Thoracic aorta (tissue), 2 donors: ENCODE measurements around the gene C15orf61. TPM values are rescaled to one million over a fixed set of nuclear protein-coding genes. Genes with fewer than 3 reads are reported as not detected.

ENCODE experiments used
- ATAC-seq: fragments of 150-250 bp; one replicate; pipeline ENCODE4 v1.8.0; 2017; ENCODE audit warnings: low read depth; ENCODE audit not compliant: insufficient number of reproducible peaks, low FRiP score
- DNase-seq: peaks from one replicate; pipeline ENCODE4 v3.0.0-alpha.2; 2020; ENCODE audit warnings: low spot score
- H3K27ac ChIP-seq, 2 donors: fragments of 200-600 bp; sonication (generic); 1 replicate in 1 of 2; 2 replicates in 1 of 2; pipeline ENCODE4 v1.5.1; 2016; ENCODE audit warnings: mild to moderate bottlenecking in 2 of 2, moderate library complexity in 2 of 2
- H3K27me3 ChIP-seq: fragments of 200-600 bp; sonication (generic); replicated peaks from 2 replicates; pipeline ENCODE4 v1.6.0; 2016; ENCODE audit warnings: mild to moderate bottlenecking; ENCODE audit not compliant: insufficient read depth
- H3K36me3 ChIP-seq: fragments of 200-600 bp; sonication (generic); one replicate; pipeline ENCODE4 v1.5.1; 2016
- H3K4me1 ChIP-seq, 2 donors: fragments of 200-600 bp; sonication (generic); 1 replicate in 1 of 2; 2 replicates in 1 of 2; pipeline versions ENCODE4 v1.5.1 to v1.6.0; 2016; ENCODE audit warnings: low read depth in 2 of 2, mild to moderate bottlenecking in 1 of 2; ENCODE audit not compliant: control insufficient read depth in 1 of 2
- H3K4me3 ChIP-seq: fragments of 200-600 bp; sonication (generic); 2 replicates; pipeline ENCODE4 v1.5.1; 2016; ENCODE audit warnings: mild to moderate bottlenecking
- H3K9me3 ChIP-seq: fragments of 200-600 bp; sonication (generic); 2 replicates; pipeline ENCODE4 v1.5.1; 2016
- CTCF ChIP-seq: fragments of 200-600 bp; sonication (generic); IDR thresholded peaks from one replicate; pipeline ENCODE4 v1.5.1; 2019; ENCODE audit warnings: antibody characterized with exemption
- total RNA-seq, 2 donors: library from RNA; depleted of rRNA; stranded (reverse); fragments of >200 nt; gene quantifications; one replicate each; pipeline versions ENCODE4 v1.1.0 to v1.2.3, GENCODE V29; 2016

C15orf61 gene
- total RNA-seq, 2 donors from 2014 or later, result 1.6 to 4.5 TPM

- TF ChIP-seq CTCF, result no peak
- peaks cover 4% of the 10 kb centered on the region for H3K36me3 ChIP-seq
- H3K4me3 ChIP-seq, result no peak overlapping the region
- peaks cover 8 to 22% of the 10 kb centered on the region in 2 donors for H3K4me1 ChIP-seq
- H3K27ac ChIP-seq, result no peak overlapping the region
- no peaks in the 10 kb centered on the region for H3K9me3 ChIP-seq
- no peaks in the 10 kb centered on the region for H3K27me3 ChIP-seq
- ATAC-seq (no peak), DNase-seq (no peak)
Observed at GRCh38 chr15:67547836-67548235, 26.9 kb downstream of the C15orf61 start.

GRCh38 chr15:67548236-67548852, 27.4 kb downstream of the C15orf61 start:
- Histone ChIP-seq H3K27me3 (no peaks in the 10 kb centered on the region), H3K9me3 (no peaks in the 10 kb centered on the region), H3K4me1 (peaks cover 8 to 19% of the 10 kb centered on the region in 2 donors), H3K36me3 (peaks cover 4% of the 10 kb centered on the region), H3K27ac (no peak overlapping the region), H3K4me3 (no peak overlapping the region)
- TF ChIP-seq CTCF, result no peak
- DNase-seq (no peak), ATAC-seq (no peak)

- ATAC-seq, result no peak
Observed at GRCh38 chr15:67548862-67549651, 28.1 kb downstream of the C15orf61 start.

GRCh38 chr15:67549736-67550135, 28.8 kb downstream of the C15orf61 start:
- ATAC-seq, result no peak
- H3K36me3 ChIP-seq, result peaks cover 4% of the 10 kb centered on the region
- no peak for DNase-seq
- no peak overlapping the region for H3K27ac ChIP-seq
- peaks cover 8 to 11% of the 10 kb centered on the region in 2 donors for H3K4me1 ChIP-seq
- no peak for TF ChIP-seq CTCF
- H3K4me3 ChIP-seq, result no peak overlapping the region
- H3K9me3 ChIP-seq, result no peaks in the 10 kb centered on the region
- H3K27me3 ChIP-seq, result no peaks in the 10 kb centered on the region

More at GRCh38 chr15:67548862-67549651, 28.1 kb downstream of the C15orf61 start:
- Histone ChIP-seq H3K9me3 (no peaks in the 10 kb centered on the region), H3K27me3 (no peaks in the 10 kb centered on the region), H3K36me3 (peaks cover 4% of the 10 kb centered on the region), H3K27ac (no peak overlapping the region), H3K4me1 (peaks cover 8 to 11% of the 10 kb centered on the region in 2 donors), H3K4me3 (no peak overlapping the region)
- TF ChIP-seq CTCF, result no peak
- DNase-seq, result no peak

GRCh38 chr15:67550522-67550921, 29.6 kb downstream of the C15orf61 start:
- DNase-seq (no peak), ATAC-seq (no peak)
- H3K4me3 ChIP-seq, result no peak overlapping the region
- H3K9me3 ChIP-seq, result no peaks in the 10 kb centered on the region
- H3K27me3 ChIP-seq, result no peaks in the 10 kb centered on the region
- no peak for TF ChIP-seq CTCF
- H3K4me1 ChIP-seq, result peaks cover 8 to 11% of the 10 kb centered on the region in 2 donors
- H3K27ac ChIP-seq, result no peak overlapping the region
- peaks cover 4% of the 10 kb centered on the region for H3K36me3 ChIP-seq
